Measurements from ENCODE around the gene POFUT1.

The POFUT1 gene

GRCh38 chr20:32207626-32208498 lies at the start of gene POFUT1, which contains the start of gene PLAGL2:
Gene POFUT1 (plus strand): TSS chr20:32207880. CDS start chr20:32207942, 62 bp downstream.
Gene PLAGL2 (minus strand): TSS chr20:32207743. CDS start chr20:32202178, 5,565 bp downstream.
- H3K4me3 ChIP-seq (replicated peaks; ENCODE audit: low read depth, low read length) = peak within 1 kb of the TSS; percentile 100
- peak; percentile 86 for DNase-seq (ENCODE audit: low read depth)
- peak; percentile 10 for TF ChIP-seq CTCF (IDR thresholded peaks at IDR 0.05; ENCODE audit: low read length, missing control alignments)

GRCh38 chr20:32158351-32158750 lies 49.3 kb upstream of the POFUT1 start:
- H3K4me3 ChIP-seq (replicated peaks; ENCODE audit: low read depth, low read length) = no peak overlapping the region
- no peak for DNase-seq (ENCODE audit: low read depth)
- TF ChIP-seq CTCF (IDR thresholded peaks at IDR 0.05; ENCODE audit: low read length, missing control alignments) = no peak

- H3K4me3 ChIP-seq (replicated peaks; ENCODE audit: low read depth, low read length) = no peak overlapping the region
- TF ChIP-seq CTCF (IDR thresholded peaks at IDR 0.05; ENCODE audit: low read length, missing control alignments) = no peak
- DNase-seq (ENCODE audit: low read depth) = peak; percentile 9
These were observed 48.6 kb upstream of the POFUT1 start for GRCh38 chr20:32158943-32159660.

GRCh38 chr20:32159766-32160221 lies 47.9 kb upstream of the POFUT1 start:
- no peak for TF ChIP-seq CTCF (IDR thresholded peaks at IDR 0.05; ENCODE audit: low read length, missing control alignments)
- DNase-seq (ENCODE audit: low read depth) = no peak
- no peak overlapping the region for H3K4me3 ChIP-seq (replicated peaks; ENCODE audit: low read depth, low read length)

- no peak for TF ChIP-seq CTCF (IDR thresholded peaks at IDR 0.05; ENCODE audit: low read length, missing control alignments)
- DNase-seq (ENCODE audit: low read depth) = no peak
- H3K4me3 ChIP-seq (replicated peaks; ENCODE audit: low read depth, low read length) = no peak overlapping the region
These were observed 47.3 kb upstream of the POFUT1 start for GRCh38 chr20:32160341-32160740.

- DNase-seq (ENCODE audit: low read depth) = no peak
- no peak overlapping the region for H3K4me3 ChIP-seq (replicated peaks; ENCODE audit: low read depth, low read length)
- TF ChIP-seq CTCF (IDR thresholded peaks at IDR 0.05; ENCODE audit: low read length, missing control alignments) = no peak
These were observed 45.3 kb upstream of the POFUT1 start for GRCh38 chr20:32162351-32162750.
